ENCODE data around the gene TACC3. TPM values are rescaled to one million over a fixed set of nuclear protein-coding genes. Genes with fewer than 3 reads are reported as not detected.

TACC3 gene
- total and polyA plus RNA-seq, 12 donors, result 2.3 to 16.2 (median 4.8) TPM

- no peaks in the 10 kb centered on the region for H3K36me3 ChIP-seq
- DNase-seq, result no peak
- ATAC-seq, result no peak
- WGBS, 2 donors, result 69 to 71% methylated on average over 32 of the region's 32 CpGs
- intact Hi-C loops (cut with DNase I), result no loop called here
- peaks cover 0 to 42% (median 9%) of the 10 kb centered on the region in 7 donors for H3K27me3 ChIP-seq
- no peaks in the 10 kb centered on the region for H3K9me3 ChIP-seq
- peaks cover 2 to 27% (median 9%) of the 10 kb centered on the region in 9 donors for H3K4me1 ChIP-seq
- no peak overlapping the region for H3K27ac ChIP-seq
- no peak overlapping the region for H3K4me3 ChIP-seq
- no peak for TF ChIP-seq CTCF (IDR thresholded peaks at IDR 0.05)
Observed at GRCh38 chr4:1761130-1761689, 39.9 kb downstream of the TACC3 start.

DNA sequence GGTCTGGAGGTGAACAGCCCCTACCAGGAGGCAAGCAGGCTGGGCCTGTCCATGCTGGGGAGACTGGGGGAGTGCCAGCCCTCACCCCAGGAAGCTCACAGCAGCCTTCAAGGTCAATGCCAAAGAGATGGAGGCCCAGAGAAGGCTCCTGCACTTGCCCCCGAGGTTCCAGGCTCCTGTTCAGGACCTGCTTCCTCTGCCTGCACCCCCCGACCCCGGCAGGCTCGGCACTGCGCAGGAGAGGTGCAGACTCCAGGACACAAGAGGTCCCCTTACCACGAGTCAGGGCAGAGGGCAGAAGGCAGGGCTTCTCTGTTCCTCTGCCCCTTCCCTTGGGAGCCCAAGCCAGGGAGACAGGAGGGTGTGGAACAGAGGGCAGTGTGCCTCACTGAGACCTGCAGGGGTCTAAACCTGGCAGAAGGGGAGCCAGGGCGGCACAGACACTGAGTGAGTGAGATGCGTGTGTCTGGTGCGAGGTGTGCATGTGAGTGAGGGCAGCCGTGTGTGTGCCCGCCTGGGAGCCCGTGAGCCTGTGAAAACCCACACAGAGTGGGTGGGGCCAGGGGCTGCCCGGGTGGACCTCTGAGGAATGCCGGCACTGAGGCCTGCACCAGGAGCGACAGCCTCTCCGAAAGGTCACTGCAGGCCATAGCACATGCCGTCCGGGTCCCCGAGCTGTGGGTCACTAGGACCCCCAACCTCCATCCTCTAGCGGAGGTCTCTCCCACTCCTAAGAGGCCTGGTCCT lies 41.1 kb downstream of the TACC3 start:
- ATAC-seq, result no peak
- peaks cover 0 to 52% (median 15%) of the 10 kb centered on the region in 7 donors for H3K27me3 ChIP-seq
- no peak overlapping the region for H3K4me3 ChIP-seq
- no peaks in the 10 kb centered on the region for H3K9me3 ChIP-seq
- TF ChIP-seq CTCF (IDR thresholded peaks at IDR 0.05), result no peak
- intact Hi-C loops (cut with DNase I), result no loop called here
- 89 to 96% methylated on average over 20 of the region's 20 CpGs for WGBS, 2 donors
- H3K27ac ChIP-seq, result no peak overlapping the region
- no peak for DNase-seq
- no peaks in the 10 kb centered on the region for H3K36me3 ChIP-seq
- peaks cover 2 to 32% (median 11%) of the 10 kb centered on the region in 9 donors for H3K4me1 ChIP-seq

DNA sequence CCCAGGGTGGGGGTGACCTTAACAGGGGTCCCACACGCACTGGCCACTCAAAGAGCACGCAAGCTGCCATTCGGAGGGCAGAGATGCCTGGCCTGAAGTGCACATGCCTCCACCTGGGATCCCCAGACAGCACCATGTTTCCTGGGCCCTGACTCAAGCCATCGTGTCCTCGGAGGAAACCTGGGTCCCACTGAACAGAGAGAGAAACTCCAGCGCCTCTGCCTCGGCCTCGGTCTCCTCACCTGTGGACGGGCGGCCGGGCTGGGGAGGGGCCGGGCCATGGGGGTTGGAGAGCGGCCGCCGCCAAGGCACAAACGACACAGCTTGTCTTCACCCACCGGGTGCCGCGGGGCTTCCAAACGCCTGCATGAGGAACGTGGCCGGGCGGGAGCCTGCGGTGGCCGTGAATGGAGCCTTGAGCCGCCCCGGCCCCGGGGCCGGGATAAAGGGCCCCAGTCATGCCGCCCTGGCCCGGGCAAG lies 41.8 kb downstream of the TACC3 start:
- 34 to 35% methylated on average over 31 of the region's 31 CpGs for WGBS, 2 donors
- H3K4me3 ChIP-seq, result peak overlapping the region in 7 of 10 donors; percentile 1 to 42 (median 38)
- H3K27ac ChIP-seq, result no peak overlapping the region

More for the DNA sequence above, 41.8 kb downstream of the TACC3 start:
- no peaks in the 10 kb centered on the region for H3K9me3 ChIP-seq
- intact Hi-C loops (cut with DNase I), result no loop called here
- no peak for DNase-seq
- no peaks in the 10 kb centered on the region for H3K36me3 ChIP-seq
- no peak for ATAC-seq
- no peak for TF ChIP-seq CTCF (IDR thresholded peaks at IDR 0.05)
- H3K4me1 ChIP-seq, result peaks cover 2 to 32% (median 11%) of the 10 kb centered on the region in 9 donors
- H3K27me3 ChIP-seq, result peaks cover 0 to 57% (median 17%) of the 10 kb centered on the region in 7 donors

Data from heart right ventricle (tissue), 16 donors.